HepG2 (cell line): Measurements from ENCODE around the gene NEURL3. TPM values are rescaled to one million over a fixed set of nuclear protein-coding genes. Genes with fewer than 3 reads are reported as not detected.
A peak's percentile ranks its signal among the peaks of the same experiment; 100 is the strongest.

Experiments
- ARID4A ChIP-seq: sonication (generic); formaldehyde crosslinking; IDR thresholded peaks from 2 replicates; pipeline ENCODE4 v1.5.0; 2020; ENCODE audit warnings: mild to moderate bottlenecking, missing genetic modification reagents, borderline replicate concordance
- ASH2L ChIP-seq: fragments of 300-600, 200-600 bp; sonication (generic); IDR thresholded peaks from 2 replicates; pipeline ENCODE4 v1.7.0; 2017; ENCODE audit warnings: low read depth, mild to moderate bottlenecking, moderate library complexity, mixed read lengths, low read length; ENCODE audit not compliant: insufficient read length
- HNRNPL ChIP-seq: fragments of 200-400 bp; formaldehyde crosslinking; IDR thresholded peaks from 2 replicates; pipeline ENCODE4 v1.6.1; 2017; ENCODE audit warnings: mild to moderate bottlenecking, low read depth, low read length
- HOXA5 ChIP-seq: sonication (generic); formaldehyde crosslinking; IDR thresholded peaks from 2 replicates; pipeline ENCODE4 v1.4.0; 2020; ENCODE audit warnings: missing genetic modification reagents
- NCOA1 ChIP-seq: sonication (generic); formaldehyde crosslinking; IDR thresholded peaks from 2 replicates; pipeline ENCODE4 v1.9.0; 2021; ENCODE audit warnings: missing genetic modification reagents
- SIX4 ChIP-seq: sonication (generic); formaldehyde crosslinking; IDR thresholded peaks from 2 replicates; pipeline ENCODE4 v1.4.0; 2020; ENCODE audit warnings: missing genetic modification reagents
- SKI ChIP-seq: fragments of 450-650 bp; IDR thresholded peaks from one replicate; pipeline ENCODE4 v1.6.1; 2018; ENCODE audit warnings: mild to moderate bottlenecking; ENCODE audit not compliant: partially characterized antibody
- THAP8 ChIP-seq: sonication (generic); formaldehyde crosslinking; IDR thresholded peaks from 2 replicates; pipeline ENCODE4 v1.5.1; 2020; ENCODE audit warnings: missing genetic modification reagents, mild to moderate bottlenecking, borderline replicate concordance
- ZBTB1 ChIP-seq: sonication (generic); formaldehyde crosslinking; IDR thresholded peaks from 2 replicates; pipeline ENCODE4 v1.4.0; 2020; ENCODE audit warnings: missing genetic modification reagents, borderline replicate concordance
- ZNF121 ChIP-seq: sonication (generic); formaldehyde crosslinking; IDR thresholded peaks from 2 replicates; pipeline ENCODE4 v1.5.0; 2020; ENCODE audit warnings: mild to moderate bottlenecking, missing genetic modification reagents
- ZNF660 ChIP-seq: sonication (generic); formaldehyde crosslinking; IDR thresholded peaks from 2 replicates; pipeline ENCODE4 v1.5.1; 2020; ENCODE audit warnings: mild to moderate bottlenecking, low read depth, missing genetic modification reagents, borderline replicate concordance
- ZNF761 ChIP-seq: sonication (generic); formaldehyde crosslinking; conservative IDR thresholded peaks from 2 replicates; pipeline ENCODE4 v1.4.0; 2020; ENCODE audit warnings: mild to moderate bottlenecking, missing genetic modification reagents
- ZNF777 ChIP-seq: sonication (generic); formaldehyde crosslinking; IDR thresholded peaks from 2 replicates; pipeline ENCODE4 v1.4.0; 2020; ENCODE audit warnings: missing genetic modification reagents
- ZSCAN29 ChIP-seq: sonication (generic); formaldehyde crosslinking; conservative IDR thresholded peaks from 2 replicates; pipeline ENCODE4 v1.4.0; 2020; ENCODE audit warnings: mild to moderate bottlenecking, missing genetic modification reagents
- polyA plus RNA-seq, 8 experiments: library from polyadenylated mRNA; depleted of rRNA in 3 of 8; stranded (reverse) in 7 of 8; unstranded in 1 of 8; fragments of >200 nt; fragmentation: Illumina TruSeq in 4 of 8; extraction: Trizol in 4 of 8; gene quantifications; 2 replicates each; pipeline versions ENCODE4 v1.2.1 to v1.2.3, GENCODE V29; 2011 to 2016; ENCODE audit warnings: low read depth in 4 of 8, missing spikeins in 1 of 8, mixed read lengths in 1 of 8; ENCODE audit not compliant: insufficient read depth in 1 of 8
- total RNA-seq, 5 experiments: library from RNA; depleted of rRNA; stranded (reverse); fragments of >200 nt; fragmentation: Illumina TruSeq; extraction: Trizol; gene quantifications; 2 replicates each; pipeline ENCODE4 v1.2.3, GENCODE V29; 2016; ENCODE audit warnings: low read depth in 1 of 5
- TF ChIP-seq, protein P1 (sequence below): sonication (generic); formaldehyde crosslinking; IDR thresholded peaks from 2 replicates; pipeline ENCODE4 v1.4.0; 2020; ENCODE audit warnings: mild to moderate bottlenecking, missing genetic modification reagents
- TF ChIP-seq, protein P2 (sequence below): sonication (generic); formaldehyde crosslinking; conservative IDR thresholded peaks from 2 replicates; pipeline ENCODE4 v1.4.0; 2020; ENCODE audit warnings: missing genetic modification reagents
- TF ChIP-seq, protein P3 (sequence below): sonication (generic); formaldehyde crosslinking; IDR thresholded peaks from 2 replicates; pipeline ENCODE4 v1.8.1; 2023; ENCODE audit warnings: mild to moderate bottlenecking, missing genetic modification reagents
- TF ChIP-seq, protein P4 (sequence below): sonication (generic); formaldehyde crosslinking; IDR thresholded peaks from 2 replicates; pipeline ENCODE4 v1.4.0; 2020; ENCODE audit warnings: missing genetic modification reagents, borderline replicate concordance

Gene NEURL3
- total and polyA plus RNA-seq, 2 of the 13 experiments (the other 11 are each of a cell fraction or from before 2014, with no cell fraction given), result 0.16 to 1.2 TPM

DNA sequence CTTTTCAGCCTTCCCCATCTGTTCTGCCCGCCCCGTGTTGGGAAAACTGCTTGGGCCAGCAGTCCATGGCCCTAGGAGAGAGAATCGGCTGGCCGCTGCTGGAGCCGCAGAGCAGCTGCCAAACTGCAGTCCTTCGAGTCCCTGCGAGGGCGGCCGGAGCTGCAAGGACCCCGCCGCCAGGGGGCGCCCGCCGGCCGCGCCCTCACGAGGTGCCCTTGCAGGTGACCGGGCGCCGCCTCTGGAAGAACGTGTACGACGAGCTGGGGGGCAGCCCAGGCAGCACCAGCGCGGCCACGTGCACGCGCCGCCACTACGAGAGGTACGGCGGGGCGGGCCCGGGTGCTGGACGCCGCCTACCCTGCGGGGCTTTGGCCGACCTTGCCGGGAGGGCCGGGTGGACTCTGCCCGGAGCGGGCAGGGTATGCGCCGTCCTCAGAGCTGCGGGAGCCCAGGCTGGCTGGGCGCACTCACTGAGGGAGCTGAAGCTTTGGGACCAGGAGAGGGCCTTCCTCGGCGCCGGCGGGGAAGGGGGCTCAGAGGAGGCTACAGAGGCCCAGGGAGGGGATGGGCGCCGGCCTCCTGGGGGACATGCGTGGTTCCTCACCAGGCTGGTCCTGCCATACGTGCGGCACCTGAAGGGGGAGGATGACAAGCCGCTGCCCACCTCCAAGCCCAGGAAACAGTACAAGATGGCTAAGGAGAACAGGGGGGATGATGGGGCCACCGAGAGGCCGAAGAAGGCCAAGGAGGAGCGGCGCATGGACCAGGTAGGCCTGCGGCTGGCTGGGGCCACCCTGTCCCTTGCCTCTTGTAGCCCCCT, 45.0 kb upstream of the NEURL3 start (continued):
- TF ChIP-seq HOXA5 (CRISPR knock-in tag) (peak; percentile 80), ZBTB1 (CRISPR knock-in tag) (peak; percentile 78; the same call in 1 of the 2 replicates), THAP8 (CRISPR knock-in tag) (no peak), HNRNPL (peak; percentile 74), ZNF660 (CRISPR knock-in tag) (peak; percentile 37; the same call in 1 of the 2 replicates), SKI (peak; percentile 80), ARID4A (peak; percentile 95), ZNF777 (CRISPR knock-in tag) (peak; percentile 71; the same call in 1 of the 2 replicates), ZNF761 (CRISPR knock-in tag) (peak; percentile 74; the same call in 1 of the 2 replicates), ZNF121 (CRISPR knock-in tag) (peak; percentile 95), ZSCAN29 (peak; percentile 56; the same call in 1 of the 2 replicates), SIX4 (peak; percentile 22; the same call in 1 of the 2 replicates), ASH2L (peak; percentile 58), NCOA1 (CRISPR knock-in tag) (peak; percentile 69; the same call in 1 of the 2 replicates)
- TF ChIP-seq, protein P1, sequence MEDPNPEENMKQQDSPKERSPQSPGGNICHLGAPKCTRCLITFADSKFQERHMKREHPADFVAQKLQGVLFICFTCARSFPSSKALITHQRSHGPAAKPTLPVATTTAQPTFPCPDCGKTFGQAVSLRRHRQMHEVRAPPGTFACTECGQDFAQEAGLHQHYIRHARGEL, result peak; percentile 21
- TF ChIP-seq, protein P2, sequence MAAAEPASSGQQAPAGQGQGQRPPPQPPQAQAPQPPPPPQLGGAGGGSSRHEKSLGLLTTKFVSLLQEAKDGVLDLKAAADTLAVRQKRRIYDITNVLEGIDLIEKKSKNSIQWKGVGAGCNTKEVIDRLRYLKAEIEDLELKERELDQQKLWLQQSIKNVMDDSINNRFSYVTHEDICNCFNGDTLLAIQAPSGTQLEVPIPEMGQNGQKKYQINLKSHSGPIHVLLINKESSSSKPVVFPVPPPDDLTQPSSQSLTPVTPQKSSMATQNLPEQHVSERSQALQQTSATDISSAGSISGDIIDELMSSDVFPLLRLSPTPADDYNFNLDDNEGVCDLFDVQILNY, result no peak
- TF ChIP-seq, protein P3, sequence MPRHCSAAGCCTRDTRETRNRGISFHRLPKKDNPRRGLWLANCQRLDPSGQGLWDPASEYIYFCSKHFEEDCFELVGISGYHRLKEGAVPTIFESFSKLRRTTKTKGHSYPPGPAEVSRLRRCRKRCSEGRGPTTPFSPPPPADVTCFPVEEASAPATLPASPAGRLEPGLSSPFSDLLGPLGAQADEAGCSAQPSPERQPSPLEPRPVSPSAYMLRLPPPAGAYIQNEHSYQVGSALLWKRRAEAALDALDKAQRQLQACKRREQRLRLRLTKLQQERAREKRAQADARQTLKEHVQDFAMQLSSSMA, result peak; percentile 38; the same call in 1 of the 2 replicates
- TF ChIP-seq, protein P4, sequence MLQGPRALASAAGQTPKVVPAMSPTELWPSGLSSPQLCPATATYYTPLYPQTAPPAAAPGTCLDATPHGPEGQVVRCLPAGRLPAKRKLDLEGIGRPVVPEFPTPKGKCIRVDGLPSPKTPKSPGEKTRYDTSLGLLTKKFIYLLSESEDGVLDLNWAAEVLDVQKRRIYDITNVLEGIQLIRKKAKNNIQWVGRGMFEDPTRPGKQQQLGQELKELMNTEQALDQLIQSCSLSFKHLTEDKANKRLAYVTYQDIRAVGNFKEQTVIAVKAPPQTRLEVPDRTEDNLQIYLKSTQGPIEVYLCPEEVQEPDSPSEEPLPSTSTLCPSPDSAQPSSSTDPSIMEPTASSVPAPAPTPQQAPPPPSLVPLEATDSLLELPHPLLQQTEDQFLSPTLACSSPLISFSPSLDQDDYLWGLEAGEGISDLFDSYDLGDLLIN (CRISPR knock-in tag), result peak; percentile 77; the same call in 1 of the 2 replicates
